ENCODE measurements around the gene CARTPT.

The CARTPT gene

GRCh38 chr5:71699751-71700150, 19.3 kb upstream of the CARTPT start:
- Histone ChIP-seq H3K4me3 (ENCODE audit: low read depth, low read length) (no peak overlapping the region), H3K27ac (no peak overlapping the region), H3K36me3 (no peaks in the 10 kb centered on the region), H3K27me3 (ENCODE audit: insufficient read depth, low read depth, severe bottlenecking) (no peaks in the 10 kb centered on the region), H3K9me3 (ENCODE audit: severe bottlenecking) (no peaks in the 10 kb centered on the region)
- TF ChIP-seq, protein P1, sequence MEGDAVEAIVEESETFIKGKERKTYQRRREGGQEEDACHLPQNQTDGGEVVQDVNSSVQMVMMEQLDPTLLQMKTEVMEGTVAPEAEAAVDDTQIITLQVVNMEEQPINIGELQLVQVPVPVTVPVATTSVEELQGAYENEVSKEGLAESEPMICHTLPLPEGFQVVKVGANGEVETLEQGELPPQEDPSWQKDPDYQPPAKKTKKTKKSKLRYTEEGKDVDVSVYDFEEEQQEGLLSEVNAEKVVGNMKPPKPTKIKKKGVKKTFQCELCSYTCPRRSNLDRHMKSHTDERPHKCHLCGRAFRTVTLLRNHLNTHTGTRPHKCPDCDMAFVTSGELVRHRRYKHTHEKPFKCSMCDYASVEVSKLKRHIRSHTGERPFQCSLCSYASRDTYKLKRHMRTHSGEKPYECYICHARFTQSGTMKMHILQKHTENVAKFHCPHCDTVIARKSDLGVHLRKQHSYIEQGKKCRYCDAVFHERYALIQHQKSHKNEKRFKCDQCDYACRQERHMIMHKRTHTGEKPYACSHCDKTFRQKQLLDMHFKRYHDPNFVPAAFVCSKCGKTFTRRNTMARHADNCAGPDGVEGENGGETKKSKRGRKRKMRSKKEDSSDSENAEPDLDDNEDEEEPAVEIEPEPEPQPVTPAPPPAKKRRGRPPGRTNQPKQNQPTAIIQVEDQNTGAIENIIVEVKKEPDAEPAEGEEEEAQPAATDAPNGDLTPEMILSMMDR (IDR thresholded peaks at IDR 0.05; ENCODE audit: low read depth, low read length) = no peak
- DNase-seq = no peak

- Histone ChIP-seq H3K9me3 (ENCODE audit: severe bottlenecking) (no peaks in the 10 kb centered on the region), H3K36me3 (no peaks in the 10 kb centered on the region), H3K27me3 (ENCODE audit: insufficient read depth, low read depth, severe bottlenecking) (no peaks in the 10 kb centered on the region), H3K4me3 (ENCODE audit: low read depth, low read length) (no peak overlapping the region), H3K27ac (no peak overlapping the region)
- DNase-seq = no peak
- TF ChIP-seq, protein P1 (IDR thresholded peaks at IDR 0.05; ENCODE audit: low read depth, low read length) = no peak
Measured at GRCh38 chr5:71700803-71701202, 18.3 kb upstream of the CARTPT start.

DNA sequence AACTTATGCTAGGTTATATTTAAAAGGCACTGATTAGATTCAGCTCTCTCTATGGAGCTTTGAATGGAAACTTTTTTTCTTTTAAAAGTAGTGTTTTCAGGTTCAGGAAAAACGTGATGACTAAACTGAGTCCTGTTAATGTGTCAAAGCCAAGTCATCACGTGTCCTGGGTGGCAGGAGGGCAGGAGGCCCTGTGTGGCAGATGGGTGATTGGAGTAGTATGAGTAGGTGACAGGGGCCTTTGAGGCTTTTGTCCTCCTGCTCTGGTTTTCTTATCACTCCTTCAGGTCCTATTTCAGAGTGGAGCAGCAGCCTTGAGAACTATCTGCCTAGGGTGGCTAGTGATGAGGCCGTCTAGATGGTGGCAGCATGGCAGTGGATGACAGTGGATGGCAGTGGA, 17.7 kb upstream of the CARTPT start:
- Histone ChIP-seq H3K9me3 (ENCODE audit: severe bottlenecking) (no peaks in the 10 kb centered on the region), H3K4me3 (ENCODE audit: low read depth, low read length) (no peak overlapping the region), H3K27me3 (ENCODE audit: insufficient read depth, low read depth, severe bottlenecking) (no peaks in the 10 kb centered on the region), H3K27ac (no peak overlapping the region), H3K36me3 (no peaks in the 10 kb centered on the region)
- DNase-seq = no peak
- TF ChIP-seq, protein P1 (IDR thresholded peaks at IDR 0.05; ENCODE audit: low read depth, low read length) = no peak

- no peaks in the 10 kb centered on the region for H3K27me3 ChIP-seq (ENCODE audit: insufficient read depth, low read depth, severe bottlenecking)
Measured at GRCh38 chr5:71703941-71704340, 15.1 kb upstream of the CARTPT start.

DNA sequence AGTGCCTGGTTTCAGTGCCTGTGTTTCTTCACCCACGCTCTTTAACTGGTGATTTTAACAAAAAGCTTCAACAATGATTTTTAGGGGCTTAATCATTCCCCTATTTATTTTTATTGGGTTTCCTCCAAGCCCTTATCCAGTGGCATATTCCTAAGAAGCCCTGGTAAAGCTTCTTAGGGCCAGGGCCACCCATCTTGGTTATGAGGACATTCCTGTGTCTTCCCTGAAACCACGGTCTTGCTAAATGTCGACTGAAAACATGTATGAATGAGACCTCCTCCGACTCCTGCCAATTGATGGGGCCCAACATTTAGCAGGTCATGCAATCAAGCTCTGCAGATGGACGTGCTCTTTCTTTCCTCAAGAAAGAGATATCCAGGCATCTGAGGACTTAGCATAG, 13.7 kb upstream of the CARTPT start:
- Histone ChIP-seq H3K9me3 (ENCODE audit: severe bottlenecking) (no peaks in the 10 kb centered on the region), H3K27ac (no peak overlapping the region), H3K36me3 (no peaks in the 10 kb centered on the region), H3K27me3 (ENCODE audit: insufficient read depth, low read depth, severe bottlenecking) (no peaks in the 10 kb centered on the region), H3K4me3 (ENCODE audit: low read depth, low read length) (no peak overlapping the region)
- TF ChIP-seq, protein P1 (IDR thresholded peaks at IDR 0.05; ENCODE audit: low read depth, low read length) = no peak
- DNase-seq = no peak

More at GRCh38 chr5:71703941-71704340, 15.1 kb upstream of the CARTPT start:
- no peak overlapping the region for H3K27ac ChIP-seq
- H3K36me3 ChIP-seq = no peaks in the 10 kb centered on the region
- no peak for DNase-seq
- H3K9me3 ChIP-seq (ENCODE audit: severe bottlenecking) = no peaks in the 10 kb centered on the region
- no peak overlapping the region for H3K4me3 ChIP-seq (ENCODE audit: low read depth, low read length)
- TF ChIP-seq, protein P1 (IDR thresholded peaks at IDR 0.05; ENCODE audit: low read depth, low read length) = no peak

DNA sequence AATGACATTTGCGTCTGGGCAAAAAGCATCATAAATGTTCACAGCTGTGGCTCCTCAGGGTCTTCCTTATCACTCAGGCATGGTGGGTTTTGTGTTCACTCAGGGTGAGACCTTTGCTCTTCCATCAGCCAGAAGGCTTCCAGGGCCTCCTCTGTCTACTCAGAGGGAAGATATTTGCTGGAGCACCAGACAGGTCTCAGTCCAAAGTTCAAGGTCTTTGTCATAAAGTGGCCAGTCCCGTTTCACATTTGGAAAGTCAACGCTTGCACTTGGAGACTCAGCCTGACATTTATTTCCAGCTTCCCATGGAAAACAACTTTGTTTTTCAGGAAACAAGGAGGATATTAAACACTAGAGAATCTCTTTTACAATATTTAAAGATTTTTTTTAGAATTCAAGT, 12.2 kb upstream of the CARTPT start:
- DNase-seq = no peak
- TF ChIP-seq, protein P1 (IDR thresholded peaks at IDR 0.05; ENCODE audit: low read depth, low read length) = no peak
- Histone ChIP-seq H3K36me3 (no peaks in the 10 kb centered on the region), H3K4me3 (ENCODE audit: low read depth, low read length) (no peak overlapping the region), H3K27ac (no peak overlapping the region), H3K27me3 (ENCODE audit: insufficient read depth, low read depth, severe bottlenecking) (no peaks in the 10 kb centered on the region), H3K9me3 (ENCODE audit: severe bottlenecking) (no peaks in the 10 kb centered on the region)

Measured in WERI-Rb-1 (cell line).